GM13977 (cell line): Measurements from ENCODE around the gene RAP1GDS1.
"Not testable (repeated sequence)": the region's sequence is repeated elsewhere in the genome, so short reads cannot be mapped to it uniquely, and the experiment has no call there.

Experiments used
- DNase-seq: peaks from one replicate; pipeline ENCODE4 v3.0.0; 2012; ENCODE audit warnings: low spot score
- in situ Hi-C: fragments of 300-500 bp; cut with MboI; formaldehyde crosslinking; loops from one replicate; pipeline ENCODE4 v1.12.0; 2022; ENCODE audit warnings: low sequenced_read_pairs, low pct_unique_long_range_greater_than_20kb, mixed read lengths, inconsistent platforms; ENCODE audit not compliant: unreplicated experiment
- TF ChIP-seq, protein P1 (sequence below): IDR thresholded peaks from 2 replicates; pipeline ENCODE4 v1.5.1; 2012; ENCODE audit warnings: mild to moderate bottlenecking, control low read depth; ENCODE audit not compliant: insufficient read depth; ENCODE audit errors: extremely low read depth, missing control alignments

Gene RAP1GDS1

DNA sequence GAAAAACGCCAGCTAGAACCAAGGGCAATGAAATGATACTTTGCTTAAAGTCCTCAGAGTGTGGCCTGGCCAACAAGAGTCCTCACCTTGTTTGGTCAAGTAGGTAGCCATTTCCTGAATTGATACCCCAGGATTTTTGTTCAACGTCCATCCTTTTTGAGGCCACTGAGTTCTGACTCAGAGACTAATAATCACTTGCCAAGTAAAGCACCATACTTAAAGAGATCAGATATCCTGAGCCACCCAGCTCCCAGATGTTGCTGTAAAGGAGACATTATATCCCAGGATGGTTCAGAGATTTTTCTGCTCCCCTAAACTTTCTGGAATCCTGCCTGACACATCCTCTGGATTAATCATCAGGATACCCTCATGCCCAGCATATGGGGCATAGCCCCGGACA lies 190.9 kb downstream of the RAP1GDS1 start:
- no peak for DNase-seq
- TF ChIP-seq, protein P1, sequence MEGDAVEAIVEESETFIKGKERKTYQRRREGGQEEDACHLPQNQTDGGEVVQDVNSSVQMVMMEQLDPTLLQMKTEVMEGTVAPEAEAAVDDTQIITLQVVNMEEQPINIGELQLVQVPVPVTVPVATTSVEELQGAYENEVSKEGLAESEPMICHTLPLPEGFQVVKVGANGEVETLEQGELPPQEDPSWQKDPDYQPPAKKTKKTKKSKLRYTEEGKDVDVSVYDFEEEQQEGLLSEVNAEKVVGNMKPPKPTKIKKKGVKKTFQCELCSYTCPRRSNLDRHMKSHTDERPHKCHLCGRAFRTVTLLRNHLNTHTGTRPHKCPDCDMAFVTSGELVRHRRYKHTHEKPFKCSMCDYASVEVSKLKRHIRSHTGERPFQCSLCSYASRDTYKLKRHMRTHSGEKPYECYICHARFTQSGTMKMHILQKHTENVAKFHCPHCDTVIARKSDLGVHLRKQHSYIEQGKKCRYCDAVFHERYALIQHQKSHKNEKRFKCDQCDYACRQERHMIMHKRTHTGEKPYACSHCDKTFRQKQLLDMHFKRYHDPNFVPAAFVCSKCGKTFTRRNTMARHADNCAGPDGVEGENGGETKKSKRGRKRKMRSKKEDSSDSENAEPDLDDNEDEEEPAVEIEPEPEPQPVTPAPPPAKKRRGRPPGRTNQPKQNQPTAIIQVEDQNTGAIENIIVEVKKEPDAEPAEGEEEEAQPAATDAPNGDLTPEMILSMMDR, result no peak
- in situ Hi-C loops, result loop anchor here (25.0 kb wide), 2 partner anchors 635 to 960 kb away; partner anchors contain the start of gene ADH5

DNA sequence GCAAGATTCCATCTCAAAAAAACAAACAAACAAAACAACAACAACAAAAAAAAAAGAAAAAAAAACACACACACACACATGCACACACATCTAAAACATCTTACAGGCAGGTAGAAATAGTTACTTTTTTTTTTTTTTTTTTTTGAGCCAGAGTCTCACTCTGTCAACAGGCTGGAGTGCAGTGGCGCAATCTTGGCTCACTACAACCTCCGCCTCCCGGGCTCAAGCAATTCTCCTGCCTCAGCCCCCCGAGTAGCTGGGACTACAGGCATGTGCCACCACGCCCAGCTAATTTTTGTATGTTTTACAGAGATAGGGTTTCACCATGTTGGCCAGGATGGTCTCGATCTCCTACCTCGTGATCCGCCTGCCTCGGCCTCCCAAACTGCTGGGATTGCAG lies 196.2 kb downstream of the RAP1GDS1 start:
- not testable (repeated sequence) for DNase-seq
- in situ Hi-C loops, result loop anchor here (25.0 kb wide), 2 partner anchors 630 to 955 kb away; partner anchors contain the start of gene ADH5

DNA sequence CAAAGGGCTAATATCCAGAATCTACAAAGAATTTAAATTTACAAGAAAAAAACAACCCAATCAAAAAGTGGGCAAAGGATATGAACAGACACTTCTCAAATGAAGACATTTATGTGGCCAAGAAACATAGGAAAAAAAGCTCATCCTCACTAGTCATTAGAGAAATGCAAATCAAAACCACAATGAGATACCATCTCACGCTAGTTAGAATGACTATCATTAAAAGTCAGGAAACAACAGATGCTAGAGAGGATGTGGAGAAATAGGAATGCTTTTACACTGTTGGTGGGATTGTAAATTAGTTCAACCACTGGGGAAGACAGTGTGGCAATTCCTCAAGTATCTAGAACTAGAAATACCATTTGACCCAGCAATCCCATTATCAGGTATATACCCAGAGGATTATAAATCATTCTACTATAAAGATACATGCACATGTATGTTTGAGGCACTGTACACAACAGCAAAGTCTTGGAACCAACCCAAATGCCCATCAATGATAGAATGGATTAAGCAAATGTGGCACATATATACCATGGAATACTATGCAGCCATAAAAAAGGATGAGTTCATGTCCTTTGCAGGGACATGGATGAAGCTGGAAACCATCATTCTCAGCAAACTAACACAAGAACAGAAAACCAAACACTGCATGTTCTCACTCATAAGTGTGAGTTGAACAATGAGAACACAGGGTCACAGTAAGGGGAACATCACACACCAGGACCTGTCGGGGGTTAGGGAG lies 200.1 kb downstream of the RAP1GDS1 start:
- DNase-seq, result not testable (repeated sequence)
- in situ Hi-C loops, result loop anchor here (25.0 kb wide), 2 partner anchors 626 to 951 kb away; partner anchors contain the start of gene ADH5

DNA sequence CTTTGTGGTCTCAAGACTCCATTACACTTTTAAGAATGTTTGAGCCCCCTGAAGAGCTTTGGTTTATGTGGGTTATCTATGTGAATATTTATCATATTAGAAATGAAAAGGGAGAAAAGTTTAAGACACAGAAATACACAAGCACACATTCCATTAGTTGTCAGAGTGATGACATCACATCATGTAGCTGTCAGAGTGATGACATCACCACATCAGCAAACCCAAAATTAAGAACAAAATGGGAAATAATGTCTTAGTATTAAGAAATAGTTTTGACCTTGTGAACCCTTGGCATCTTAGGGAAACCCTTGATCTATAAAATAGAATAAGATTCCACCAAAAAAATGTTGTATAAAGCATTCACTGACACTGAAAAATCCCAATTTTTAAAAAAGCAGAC lies 201.3 kb downstream of the RAP1GDS1 start:
- in situ Hi-C loops, result loop anchor here (25.0 kb wide), 2 partner anchors 625 to 950 kb away; partner anchors contain the start of gene ADH5
- TF ChIP-seq, protein P1, result no peak
- DNase-seq, result no peak

DNA sequence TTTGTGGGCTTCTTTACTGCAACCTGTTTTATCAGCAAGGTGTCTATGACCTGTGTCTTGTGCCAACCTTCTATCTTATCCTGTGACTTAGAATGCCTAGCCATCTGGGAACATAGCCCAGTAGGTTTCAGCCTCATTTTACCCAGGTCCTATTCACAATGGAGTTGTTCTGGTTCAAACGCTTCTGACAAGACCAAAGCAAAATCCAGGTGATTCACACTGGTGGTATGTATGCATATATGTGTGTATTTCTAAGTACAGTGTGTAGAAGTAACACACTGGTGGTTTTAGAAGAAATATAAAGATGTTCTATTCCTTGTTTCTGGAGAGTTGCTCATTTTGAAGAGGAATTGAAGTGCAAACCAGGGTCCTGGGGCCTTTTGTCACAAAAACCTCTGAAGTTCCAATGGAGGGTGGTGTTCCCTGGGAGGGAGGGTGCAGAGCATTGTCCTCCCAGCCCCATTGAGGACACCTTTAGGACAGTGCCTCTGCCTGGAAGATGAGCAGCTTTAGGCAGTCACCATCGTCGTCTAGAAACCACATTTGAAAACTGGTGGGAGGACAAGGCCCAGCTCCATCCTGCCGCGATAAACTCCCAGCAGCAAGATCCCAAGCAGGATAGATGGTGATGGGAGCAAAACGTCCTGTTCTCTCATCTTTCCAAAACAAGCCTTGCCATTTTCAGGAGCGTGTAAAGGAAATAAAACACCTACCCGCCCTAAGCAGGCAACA lies 205.8 kb downstream of the RAP1GDS1 start:
- in situ Hi-C loops, result loop anchor here (25.0 kb wide), 2 partner anchors 620 to 945 kb away; partner anchors contain the start of gene ADH5
- TF ChIP-seq, protein P1, result no peak
- no peak for DNase-seq

DNA sequence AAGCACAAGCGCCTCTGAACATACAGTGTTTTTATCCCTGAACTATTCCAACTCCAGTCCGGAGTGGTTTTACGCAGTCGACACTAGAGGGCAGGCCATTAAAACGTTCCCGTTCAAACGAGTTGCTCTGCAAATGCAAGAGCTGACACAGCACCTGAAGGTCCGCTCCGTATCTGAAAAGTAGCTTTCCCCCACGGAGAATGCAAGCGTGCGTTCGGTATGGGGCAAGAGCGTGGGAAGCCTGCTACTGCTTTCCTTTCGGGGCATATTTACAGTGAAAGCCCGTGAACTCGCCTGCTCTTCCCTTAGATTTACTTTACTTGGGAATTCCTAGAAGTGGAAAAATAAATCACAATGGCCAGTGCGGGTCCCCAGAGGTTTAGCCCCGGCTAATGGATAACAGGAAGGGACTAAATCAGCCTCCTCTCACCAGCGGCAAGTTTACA lies 206.5 kb downstream of the RAP1GDS1 start:
- in situ Hi-C loops, result loop anchor here (25.0 kb wide), 2 partner anchors 620 to 945 kb away; partner anchors contain the start of gene ADH5
- peak; percentile 70 for DNase-seq
- TF ChIP-seq, protein P1, result peak; percentile 80

DNA sequence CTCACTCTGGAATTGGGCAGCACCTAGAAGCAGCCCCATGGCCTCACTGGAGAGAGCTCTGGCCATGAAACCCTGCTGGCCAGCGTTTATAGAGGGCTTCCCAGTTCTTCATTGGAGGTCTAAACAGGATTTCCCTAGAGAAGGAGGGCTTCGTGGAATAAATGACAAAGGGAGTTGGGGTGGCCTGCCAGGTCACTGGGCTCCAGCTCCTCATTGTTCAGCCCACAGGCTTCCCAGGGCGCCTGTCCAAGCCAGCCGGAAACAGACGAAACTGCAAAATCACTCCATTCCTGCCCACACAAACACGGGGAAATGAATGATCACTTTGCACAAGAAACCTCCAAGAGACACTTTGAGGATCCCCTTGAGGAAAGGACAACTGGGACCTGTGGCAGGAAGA lies 207.5 kb downstream of the RAP1GDS1 start:
- TF ChIP-seq, protein P1, result no peak
- no peak for DNase-seq
- in situ Hi-C loops, result loop anchor here (25.0 kb wide), 2 partner anchors 619 to 944 kb away; partner anchors contain the start of gene ADH5
